CD4-positive, alpha-beta T cell treated with Interleukin-4 for 4 hours (primary cell): ENCODE results near the gene PTPN12.

ENCODE experiments used
- DNase-seq: peaks from one replicate; pipeline ENCODE4 v3.0.0-alpha.2; 2020

Gene PTPN12

DNA sequence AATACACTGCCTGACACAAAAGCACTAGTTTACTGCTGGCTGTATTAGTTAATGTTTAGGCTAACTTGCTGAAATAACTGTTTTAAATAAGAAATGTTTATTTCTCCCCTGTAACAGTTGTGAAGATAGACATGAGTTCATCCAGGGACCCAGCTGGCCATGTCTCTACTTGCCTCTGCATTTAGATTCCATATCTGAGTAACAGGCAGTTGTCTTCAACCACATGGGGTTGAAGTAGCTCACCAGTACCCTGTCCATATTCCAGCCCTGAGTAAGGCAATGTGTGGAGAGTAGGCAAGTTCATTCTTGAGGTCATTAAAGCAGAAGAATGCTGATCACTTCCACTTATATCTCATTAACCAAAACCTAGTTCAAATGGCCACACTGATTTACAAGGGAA is 128.1 kb downstream of the PTPN12 start:
- no peak for DNase-seq

- DNase-seq: no peak
These were observed 130.5 kb downstream of the PTPN12 start for GRCh38 chr7:77667459-77668086.

DNA sequence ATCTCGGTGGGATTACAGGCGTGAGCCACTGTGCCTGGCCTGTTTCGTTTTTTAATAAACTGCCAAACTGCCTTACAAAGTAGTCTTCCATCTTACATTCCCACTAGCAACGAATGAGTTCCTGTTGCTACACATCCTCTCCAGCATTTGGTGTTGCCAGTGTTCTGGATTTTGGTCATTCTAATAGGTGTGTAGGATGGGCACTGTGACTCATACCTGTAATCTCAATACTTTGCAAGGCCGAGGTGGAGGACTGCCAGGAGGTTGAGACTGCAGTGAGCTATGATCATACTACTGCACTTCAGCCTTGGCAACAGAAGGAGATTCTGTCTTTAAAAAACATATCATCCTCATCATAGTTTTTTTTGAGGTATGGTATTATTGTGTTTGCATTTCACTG is 137.8 kb downstream of the PTPN12 start:
- no peak for DNase-seq

GRCh38 chr7:77679608-77680007 is 142.5 kb downstream of the PTPN12 start:
- no peak for DNase-seq

DNA sequence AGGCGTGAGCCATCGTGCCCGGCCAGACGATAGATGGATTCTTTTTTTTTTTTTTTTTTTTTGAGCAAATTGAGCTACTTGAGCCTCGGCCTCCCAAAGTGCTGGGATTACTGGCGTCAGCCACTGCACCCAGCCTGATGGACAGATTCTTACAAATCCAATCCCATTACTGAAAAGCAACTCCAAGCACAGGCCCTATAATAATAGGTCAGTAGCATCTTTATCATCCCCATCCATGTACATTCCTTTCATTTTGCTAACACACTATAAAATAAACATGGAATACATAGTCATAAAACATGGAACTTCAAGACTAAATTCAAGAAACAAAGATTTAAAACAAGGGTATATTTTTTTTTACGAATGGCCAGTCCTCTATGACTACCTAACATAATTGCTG is 143.2 kb downstream of the PTPN12 start:
- DNase-seq: no peak

DNA sequence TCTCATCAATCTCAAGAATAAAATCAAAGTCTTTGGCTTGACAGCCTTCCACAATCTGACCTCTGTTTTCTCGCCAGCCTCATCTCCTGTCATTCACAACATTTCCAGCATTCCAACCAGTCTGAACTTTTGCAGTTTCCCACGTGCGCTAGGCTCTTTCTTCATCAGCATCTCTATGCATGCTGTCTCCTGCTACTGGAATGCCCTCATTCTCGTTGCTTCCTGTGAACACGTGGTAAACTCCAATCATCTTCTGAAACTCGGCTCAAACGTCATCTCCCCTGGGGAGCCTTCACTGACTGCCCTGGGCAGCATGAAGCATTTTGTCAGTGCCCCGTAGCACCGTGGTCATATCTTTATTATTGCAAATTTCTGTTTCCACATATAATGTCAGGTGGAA is 146.9 kb downstream of the PTPN12 start:
- DNase-seq: no peak

DNA sequence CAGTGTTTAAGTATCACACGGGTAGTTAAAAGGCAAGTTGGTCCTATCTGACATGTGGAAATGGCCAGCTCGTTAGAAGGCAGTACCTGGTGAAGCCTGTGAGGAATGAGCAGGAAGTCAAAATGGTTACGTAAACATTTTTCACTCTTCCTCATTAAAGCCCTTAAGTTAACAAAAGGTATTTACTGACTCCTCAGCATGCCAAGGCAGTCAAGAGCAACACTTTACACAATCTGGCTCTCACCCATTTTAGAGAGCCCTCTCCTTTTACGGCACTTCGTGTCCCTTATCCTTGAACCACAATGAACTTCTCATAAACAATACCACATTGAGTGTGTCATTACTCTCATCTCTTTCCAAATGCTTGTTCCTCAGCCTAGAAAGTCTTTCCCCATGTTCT is 148.1 kb downstream of the PTPN12 start:
- no peak for DNase-seq

DNA sequence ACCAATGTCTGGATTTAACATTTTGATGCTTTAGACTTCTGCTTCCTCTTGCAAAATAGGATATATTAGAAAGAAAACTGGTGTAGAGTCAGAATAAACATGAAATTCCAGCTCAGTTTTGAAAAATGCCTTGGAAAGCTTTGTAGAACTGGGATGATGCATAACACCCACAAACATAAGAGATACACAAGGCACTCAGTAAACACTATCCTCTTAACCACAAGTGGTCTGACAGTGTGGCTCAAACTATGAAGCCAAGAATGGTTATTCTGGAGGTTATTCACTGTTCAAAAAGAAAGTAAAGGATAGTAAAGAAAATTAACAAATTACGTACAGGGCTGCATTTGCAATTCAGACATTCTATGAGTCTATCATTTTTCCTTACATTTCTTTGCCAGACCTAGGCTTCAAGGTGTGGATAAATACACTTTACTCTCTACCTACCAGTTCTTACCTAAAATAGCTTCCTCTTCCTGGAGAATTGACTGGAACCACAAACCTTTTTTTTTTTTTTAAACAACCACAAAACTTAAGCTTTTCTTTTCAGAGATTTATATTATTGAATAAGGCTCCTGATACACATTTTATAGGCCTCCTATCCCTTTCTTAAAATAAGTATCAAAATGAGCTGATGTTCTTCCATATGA is 150.1 kb downstream of the PTPN12 start:
- no peak for DNase-seq

DNA sequence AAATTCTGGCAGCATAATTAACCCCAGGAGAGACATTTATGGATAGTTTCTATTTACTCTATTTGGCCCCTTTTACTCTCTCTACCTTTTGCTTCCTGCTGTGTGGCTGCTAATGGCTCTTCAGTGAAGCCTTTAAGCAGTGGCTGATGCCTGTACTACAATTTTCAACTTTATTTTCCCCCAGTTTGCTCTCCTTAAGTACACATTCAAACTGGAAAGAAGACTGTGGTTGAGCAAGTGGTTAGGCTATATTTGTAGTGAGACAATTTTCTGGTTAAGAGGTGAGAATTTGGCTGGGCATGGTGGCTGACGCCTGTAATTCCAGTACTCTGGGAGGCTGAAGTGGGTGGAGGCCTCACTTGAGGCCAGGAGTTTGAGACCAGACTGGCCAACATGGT is 150.7 kb downstream of the PTPN12 start:
- no peak for DNase-seq
